AG04450 (cell line): ENCODE measurements around the gene DRAP1. TPM values are rescaled to one million over a fixed set of nuclear protein-coding genes. Genes with fewer than 3 reads are reported as not detected.

Experiments used
- CTCF ChIA-PET: fragments of 300-600, 350-600 bp; formaldehyde crosslinking; extraction: SDS; loops from one replicate; lab custom pipeline; 2022; ENCODE audit warnings: antibody characterized with exemption, inconsistent platforms; lab: Charles Lee
- POLR2A ChIA-PET: fragments of 350-600 bp; formaldehyde crosslinking; extraction: SDS; loops from one replicate; lab custom pipeline; 2021; ENCODE audit warnings: antibody characterized with exemption, inconsistent platforms; lab: Yijun Ruan, JAX
- DNase-seq: peaks from one replicate; pipeline ENCODE4 v3.0.0-alpha.2; 2011; ENCODE audit warnings: low read depth, low spot score
- H3K27ac ChIP-seq: one replicate; pipeline ENCODE4 v1.5.1; 2012; ENCODE audit warnings: low read depth, low read length, control low read depth
- H3K27me3 ChIP-seq: one replicate; pipeline ENCODE4 v1.6.0; 2012; ENCODE audit warnings: low read length; ENCODE audit not compliant: control insufficient read depth, insufficient read depth
- H3K4me3 ChIP-seq: 2 replicates; pipeline ENCODE4 v1.5.1; 2011; ENCODE audit warnings: mild to moderate bottlenecking, low read depth, low read length, control low read depth
- H3K9me3 ChIP-seq: 2 replicates; pipeline ENCODE4 v1.5.1; 2012; ENCODE audit warnings: low read length; ENCODE audit not compliant: control insufficient read depth, insufficient read depth
- polyA plus RNA-seq: library from polyadenylated mRNA; depleted of rRNA; stranded (reverse); fragments of >200 nt; gene quantifications from 2 replicates; pipeline ENCODE4 v1.2.3, GENCODE V29; 2011
- TF ChIP-seq, protein P1 (sequence below): IDR thresholded peaks from 2 replicates; pipeline ENCODE4 v1.5.1; 2011; ENCODE audit warnings: low read depth, low read length, control low read depth, inconsistent platforms

DRAP1 gene
- polyA plus RNA-seq, 1 experiment = 130 TPM

GRCh38 chr11:65899356-65900124, 19.7 kb upstream of the DRAP1 start:
- no peaks in the 10 kb centered on the region for H3K27me3 ChIP-seq
- ChIA-PET POLR2A (interaction anchor here (0.6 to 6.7 kb wide), 9 partner anchors 9 to 285 kb away, joined by 3 to 153 read pairs (median 5); partner anchors contain the start of genes C11orf68, CCDC85B, CFL1 and FIBP), CTCF (interaction anchor here (1.4 to 5.1 kb wide), 4 partner anchors 10 to 40 kb away, joined by 4 to 34 read pairs (median 32); partner anchors contain the start of genes CCDC85B and FIBP)
- peak overlapping the region; percentile 97 for H3K27ac ChIP-seq
- no peak for DNase-seq
- peak overlapping the region; percentile 96 for H3K4me3 ChIP-seq
- H3K9me3 ChIP-seq = no peaks in the 10 kb centered on the region; the same call in 1 of the 2 replicates
- TF ChIP-seq, protein P1, sequence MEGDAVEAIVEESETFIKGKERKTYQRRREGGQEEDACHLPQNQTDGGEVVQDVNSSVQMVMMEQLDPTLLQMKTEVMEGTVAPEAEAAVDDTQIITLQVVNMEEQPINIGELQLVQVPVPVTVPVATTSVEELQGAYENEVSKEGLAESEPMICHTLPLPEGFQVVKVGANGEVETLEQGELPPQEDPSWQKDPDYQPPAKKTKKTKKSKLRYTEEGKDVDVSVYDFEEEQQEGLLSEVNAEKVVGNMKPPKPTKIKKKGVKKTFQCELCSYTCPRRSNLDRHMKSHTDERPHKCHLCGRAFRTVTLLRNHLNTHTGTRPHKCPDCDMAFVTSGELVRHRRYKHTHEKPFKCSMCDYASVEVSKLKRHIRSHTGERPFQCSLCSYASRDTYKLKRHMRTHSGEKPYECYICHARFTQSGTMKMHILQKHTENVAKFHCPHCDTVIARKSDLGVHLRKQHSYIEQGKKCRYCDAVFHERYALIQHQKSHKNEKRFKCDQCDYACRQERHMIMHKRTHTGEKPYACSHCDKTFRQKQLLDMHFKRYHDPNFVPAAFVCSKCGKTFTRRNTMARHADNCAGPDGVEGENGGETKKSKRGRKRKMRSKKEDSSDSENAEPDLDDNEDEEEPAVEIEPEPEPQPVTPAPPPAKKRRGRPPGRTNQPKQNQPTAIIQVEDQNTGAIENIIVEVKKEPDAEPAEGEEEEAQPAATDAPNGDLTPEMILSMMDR = no peak

GRCh38 chr11:65900125-65900898, 18.9 kb upstream of the DRAP1 start, which contains the start of gene FOSL1:
TSS of gene FOSL1 (minus strand) at chr11:65900388. CDS start at chr11:65900339, 49 bp downstream.
- peak; percentile 89 for DNase-seq
- Histone ChIP-seq H3K27ac (peak within 1 kb of the TSS; percentile 97), H3K27me3 (no peaks in the 10 kb centered on the region), H3K4me3 (peak within 1 kb of the TSS; percentile 96), H3K9me3 (no peaks in the 10 kb centered on the region; the same call in 1 of the 2 replicates)
- POLR2A ChIA-PET = interaction anchor here (0.6 to 6.7 kb wide), 12 partner anchors 10 to 1507 kb away, joined by 3 to 153 read pairs (median 4); partner anchors contain the start of genes C11orf68, CCDC85B, CFL1 and FIBP
- TF ChIP-seq, protein P1 = no peak
- CTCF ChIA-PET = interaction anchor here (0.6 to 5.1 kb wide), 4 partner anchors 11 to 34 kb away, joined by 3 to 33 read pairs (median 19); partner anchors contain the start of genes CCDC85B and FIBP

DNA sequence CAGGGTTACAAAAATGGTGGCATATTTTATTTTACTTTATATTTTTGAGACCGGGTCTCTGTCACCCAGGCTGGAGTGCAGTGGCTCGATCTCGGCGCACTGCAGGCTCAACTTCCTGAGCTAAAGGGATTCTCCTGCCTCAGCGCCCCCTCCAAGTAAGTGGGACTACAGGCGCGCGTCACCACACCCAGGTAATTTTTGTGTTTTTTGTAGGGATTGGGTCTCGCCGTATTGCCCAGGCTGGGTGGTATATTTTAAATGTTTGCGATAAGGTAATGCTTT, 18.4 kb upstream of the DRAP1 start:
- CTCF ChIA-PET = interaction anchor here (0.6 to 4.1 kb wide), 4 partner anchors 11 to 33 kb away, joined by 3 to 30 read pairs (median 6); partner anchors contain the start of genes CCDC85B and FIBP
- Histone ChIP-seq H3K27me3 (no peaks in the 10 kb centered on the region), H3K27ac (peak overlapping the region; percentile 87), H3K9me3 (no peaks in the 10 kb centered on the region; the same call in 1 of the 2 replicates), H3K4me3 (no peak overlapping the region)
- DNase-seq = no peak
- TF ChIP-seq, protein P1 = no peak
- POLR2A ChIA-PET = interaction anchor here (0.6 to 6.7 kb wide), 11 partner anchors 11 to 1507 kb away, joined by 3 to 153 read pairs (median 4); partner anchors contain the start of genes C11orf68, CCDC85B, CFL1 and FIBP

DNA sequence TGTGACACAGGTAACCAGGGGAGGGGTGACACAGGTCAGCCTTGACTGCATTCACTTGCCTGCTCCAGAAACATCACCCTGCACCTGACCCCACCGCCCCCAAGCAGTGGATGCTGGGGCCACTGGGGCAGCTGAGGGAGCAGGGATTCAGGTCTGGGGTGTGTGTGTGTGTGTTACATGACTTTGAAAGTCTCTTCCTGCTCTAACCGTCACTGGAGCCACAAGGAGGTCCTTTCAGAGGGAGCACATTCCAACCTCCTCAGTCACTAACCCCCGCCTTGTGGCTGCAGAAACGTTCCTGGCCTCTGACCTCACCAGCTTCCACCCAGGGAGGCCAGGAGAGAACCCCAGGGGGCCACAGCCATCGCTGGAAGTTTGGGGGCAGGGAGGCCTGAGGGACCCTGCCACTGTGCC, 16.2 kb upstream of the DRAP1 start:
- H3K4me3 ChIP-seq = 0 out of 2 replicates have a peak overlapping the region, but pooled peaks have one; percentile 17
- H3K9me3 ChIP-seq = no peaks in the 10 kb centered on the region; the same call in 1 of the 2 replicates
- TF ChIP-seq, protein P1 = no peak
- no peak for DNase-seq
- ChIA-PET CTCF (interaction anchor here (4.1 kb wide), 1 partner anchor 14 kb away, joined by 30 read pairs; the partner anchor contains the start of genes CCDC85B and FIBP), POLR2A (interaction anchor here (6.4 to 6.7 kb wide), 2 partner anchors 11 to 13 kb away, joined by 98 to 153 read pairs; partner anchors contain the start of genes CCDC85B and FIBP)
- H3K27ac ChIP-seq = peak overlapping the region; percentile 87
- H3K27me3 ChIP-seq = no peaks in the 10 kb centered on the region
